ENCODE data around the gene HELLS. TPM values are rescaled to one million over a fixed set of nuclear protein-coding genes. Genes with fewer than 3 reads are reported as not detected.

HELLS gene
- 262 and 291 TPM in 2 replicates for total RNA-seq (2021)
- long read RNA-seq, transcript HELLS-202 (22 exons, 3,099 nt), result major isoform, 63 of 227 reads
- long read RNA-seq, partial matches to known transcripts, result 72 of 227 reads
- long read RNA-seq, other reads (novel, unspliced or antisense), result 88 of 227 reads

GRCh38 chr10:94545391-94546048 is at the start of gene HELLS:
Gene HELLS, plus strand, starts transcription at chr10:94545788. Its CDS starts 134 bp downstream, at chr10:94545922.
- no peak within 1 kb of the TSS for H2AK5ac ChIP-seq (ENCODE audit: insufficient read length, low read length)
- H3K4me1 ChIP-seq (ENCODE audit: insufficient read depth, low read length), result peaks cover 2% of the 10 kb centered on the region; the same call in 1 of the 2 replicates
- no peak within 1 kb of the TSS for H2BK15ac ChIP-seq (ENCODE audit: low read depth, low read length)
- peak within 1 kb of the TSS; percentile 13 for H4K5ac ChIP-seq (ENCODE audit: insufficient read length, low read depth, low read length)
- H3K27me3 ChIP-seq (ENCODE audit: insufficient read depth, low read length), result no peaks in the 10 kb centered on the region
- no peak within 1 kb of the TSS for H2BK5ac ChIP-seq (ENCODE audit: insufficient read length, low read length)
- H4K91ac ChIP-seq (ENCODE audit: insufficient read length, low read depth, low read length), result no peak within 1 kb of the TSS
- H2AFZ ChIP-seq (ENCODE audit: low read length), result peak within 1 kb of the TSS; percentile 32
- H3K4me1 Mint-ChIP-seq, result peaks cover 25 to 28% of the 10 kb centered on the region in 2 experiments
- peak within 1 kb of the TSS; percentile 89 for H3K4me2 ChIP-seq (ENCODE audit: insufficient read depth, insufficient read length, low read length)
- no CpG with 5 or more reads among the region's 48 CpGs for WGBS (ENCODE audit: extremely low coverage, insufficient read length, low lambda C conversion rate)
- H3K27ac Mint-ChIP-seq, result peak within 1 kb of the TSS; percentile 99 to 100 (median 100)
- H3K23me2 ChIP-seq (ENCODE audit: insufficient read length, low read depth, low read length, poor library complexity, severe bottlenecking), result peaks cover 11% of the 10 kb centered on the region
- peak within 1 kb of the TSS; percentile 100 for H3K4me3 Mint-ChIP-seq
- H4K20me1 ChIP-seq (ENCODE audit: control insufficient read depth, insufficient read depth, insufficient read length), result no peaks in the 10 kb centered on the region
- H3K36me3 Mint-ChIP-seq (ENCODE audit: insufficient read depth in 1 of 3, low read depth in 3 of 3), result peaks cover 26 to 38% (median 32%) of the 10 kb centered on the region in 3 experiments; a peak in 6 of 7 replicates
- H3K56ac ChIP-seq (ENCODE audit: insufficient read length, low read depth, low read length), result peak within 1 kb of the TSS; percentile 8
- no peak for TF ChIP-seq CTCF (conservative IDR thresholded peaks at IDR 0.05)
- H3K27ac ChIP-seq (ENCODE audit: insufficient read length, low read depth, low read length), result peak within 1 kb of the TSS; percentile 76
- no peak within 1 kb of the TSS for H2BK12ac ChIP-seq (ENCODE audit: insufficient read length, low read depth, low read length)
- H3K23ac ChIP-seq (ENCODE audit: insufficient read length, low read depth, low read length), result no peak within 1 kb of the TSS
- no peak within 1 kb of the TSS for H3T11ph ChIP-seq (ENCODE audit: low read length)
- no peaks in the 10 kb centered on the region for H3K27me3 Mint-ChIP-seq (ENCODE audit: low read depth)
- no peak within 1 kb of the TSS; the same call in 1 of the 2 replicates for H3K4ac ChIP-seq (ENCODE audit: low read depth, low read length)
- H3K9ac ChIP-seq (ENCODE audit: extremely low read depth, insufficient read length, low read length), result peak within 1 kb of the TSS; percentile 96
- DNase-seq, result peak; percentile 92
- peak within 1 kb of the TSS; percentile 86 for H3K14ac ChIP-seq (ENCODE audit: insufficient read depth, low read length)
- H3K79me1 ChIP-seq (ENCODE audit: insufficient read depth, low read depth, low read length, poor library complexity, severe bottlenecking), result peaks cover 2% of the 10 kb centered on the region
- no peak within 1 kb of the TSS for H2BK120ac ChIP-seq (ENCODE audit: low read depth, low read length, poor library complexity, severe bottlenecking)
- H3K79me2 ChIP-seq (ENCODE audit: insufficient read depth, low read length), result peaks cover 18% of the 10 kb centered on the region
- no peaks in the 10 kb centered on the region for H3K9me3 ChIP-seq (ENCODE audit: control insufficient read depth, low read depth, low read length)
- no peak within 1 kb of the TSS for H4K8ac ChIP-seq (replicated peaks; ENCODE audit: insufficient read length, low read depth, low read length)
- peaks cover 0 to 2% of the 10 kb centered on the region in 2 experiments; a peak in 1 of 5 replicates for H3K9me3 Mint-ChIP-seq
- H3K18ac ChIP-seq (ENCODE audit: insufficient read length, low read depth, low read length), result peak within 1 kb of the TSS; percentile 92
- no peak within 1 kb of the TSS for H2BK20ac ChIP-seq (ENCODE audit: low read depth, low read length, poor library complexity, severe bottlenecking)

Measured in H9 (cell line).